Peyer's patch (tissue), 4 donors: ENCODE results near the gene BCAS3. TPM values are rescaled to one million over a fixed set of nuclear protein-coding genes. Genes with fewer than 3 reads are reported as not detected.
"Not testable (repeated sequence)": the region's sequence is repeated elsewhere in the genome, so short reads cannot be mapped to it uniquely, and the experiment has no call there.

ENCODE experiments used
- DNase-seq, 3 donors: peaks; one replicate each; pipeline ENCODE4 v3.0.0-alpha.2; 2017 to 2019
- H3K27ac ChIP-seq, 4 donors: fragments of 200-600 bp; sonication (generic); one replicate each; pipeline ENCODE4 v1.5.1; 2016 to 2019
- H3K27me3 ChIP-seq, 2 donors: fragments of 200-600 bp; sonication (generic); one replicate each; pipeline ENCODE4 v1.5.1; 2019
- H3K36me3 ChIP-seq, 3 donors: fragments of 200-600 bp; sonication (generic); one replicate each; pipeline ENCODE4 v1.5.1; 2016 to 2019
- H3K4me1 ChIP-seq, 4 donors: fragments of 200-600 bp; sonication (generic); one replicate each; pipeline ENCODE4 v1.5.1; 2016 to 2019
- H3K4me3 ChIP-seq, 4 donors: fragments of 200-600 bp; sonication (generic); 1 replicate in 3 of 4; 2 replicates in 1 of 4; pipeline ENCODE4 v1.5.1; 2016 to 2019; ENCODE audit warnings: mild to moderate bottlenecking in 1 of 4
- H3K9me3 ChIP-seq, 4 donors: fragments of 200-600 bp; sonication (generic); one replicate each; pipeline ENCODE4 v1.5.1; 2016 to 2019; ENCODE audit warnings: mild to moderate bottlenecking in 1 of 4
- POLR2A ChIP-seq, 2 donors: fragments of 450-650 bp; IDR thresholded peaks; one replicate each; pipeline ENCODE4 v1.5.1; 2017; ENCODE audit warnings: antibody characterized with exemption in 2 of 2, mild to moderate bottlenecking in 2 of 2, moderate library complexity in 2 of 2
- total RNA-seq, 4 donors: library from RNA; depleted of rRNA; stranded (reverse); fragments of >200 nt; gene quantifications; one replicate each; pipeline ENCODE4 v1.1.0, GENCODE V29; 2016
- TF ChIP-seq, protein P1 (sequence below), 6 experiments: fragments of 450-650 bp in 4 of 6; fragments of 200-600 bp in 2 of 6; sonication (generic) in 1 of 6; IDR thresholded peaks; one replicate each; pipeline ENCODE4 v1.5.1; 2017 to 2019; ENCODE audit warnings: antibody characterized with exemption in 6 of 6, mild to moderate bottlenecking in 3 of 6, moderate library complexity in 1 of 6

Gene BCAS3
- total RNA-seq, 4 donors from 2014 or later, result 25.7 to 109 (median 57.1) TPM

DNA sequence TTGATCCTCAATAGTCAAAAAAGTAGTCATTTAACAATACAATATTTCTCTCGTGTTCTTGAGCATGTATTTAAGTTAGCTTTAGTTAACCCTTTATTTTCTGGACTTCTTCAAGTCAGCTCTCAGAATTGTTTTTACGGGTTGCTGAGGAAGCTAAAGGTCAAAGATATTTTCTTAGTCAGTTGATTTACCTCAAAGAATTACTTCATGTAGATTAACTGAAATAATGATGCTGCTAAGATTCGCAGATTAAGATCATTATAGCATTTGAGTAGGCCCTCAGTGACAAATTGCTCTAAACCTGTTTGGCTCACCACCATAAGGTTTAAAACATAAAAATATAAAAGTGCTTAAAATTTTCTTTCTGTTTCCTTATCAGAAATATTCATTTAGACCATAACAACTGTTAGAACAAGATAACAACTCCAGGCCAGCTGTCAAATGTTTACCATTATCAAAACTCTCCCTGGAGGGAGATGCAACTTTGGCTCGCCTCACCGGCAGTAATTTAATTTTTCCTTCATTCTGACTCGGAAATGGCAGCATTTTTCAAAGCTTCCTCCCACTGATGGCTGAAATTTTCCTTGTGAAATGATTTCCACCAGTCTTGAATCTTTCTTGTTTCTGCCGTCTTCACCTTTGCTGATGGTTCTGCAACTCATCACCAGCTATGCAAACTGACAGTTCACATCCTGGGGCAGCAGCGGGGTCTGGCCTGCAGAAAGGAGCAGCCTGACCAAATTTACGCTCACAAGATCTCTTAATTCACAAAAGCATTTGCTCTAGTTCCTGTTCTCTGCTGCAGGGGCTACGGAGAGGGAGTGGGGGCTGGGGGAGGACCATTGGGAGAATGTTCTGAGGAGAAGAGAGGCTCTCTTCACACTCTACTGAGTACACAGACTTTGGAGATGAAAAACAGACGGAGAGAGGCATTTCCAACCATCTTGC, 467.2 kb downstream of the BCAS3 start:
- TF ChIP-seq POLR2A (IDR thresholded peaks at IDR 0.05), result no peak
- TF ChIP-seq, protein P1, sequence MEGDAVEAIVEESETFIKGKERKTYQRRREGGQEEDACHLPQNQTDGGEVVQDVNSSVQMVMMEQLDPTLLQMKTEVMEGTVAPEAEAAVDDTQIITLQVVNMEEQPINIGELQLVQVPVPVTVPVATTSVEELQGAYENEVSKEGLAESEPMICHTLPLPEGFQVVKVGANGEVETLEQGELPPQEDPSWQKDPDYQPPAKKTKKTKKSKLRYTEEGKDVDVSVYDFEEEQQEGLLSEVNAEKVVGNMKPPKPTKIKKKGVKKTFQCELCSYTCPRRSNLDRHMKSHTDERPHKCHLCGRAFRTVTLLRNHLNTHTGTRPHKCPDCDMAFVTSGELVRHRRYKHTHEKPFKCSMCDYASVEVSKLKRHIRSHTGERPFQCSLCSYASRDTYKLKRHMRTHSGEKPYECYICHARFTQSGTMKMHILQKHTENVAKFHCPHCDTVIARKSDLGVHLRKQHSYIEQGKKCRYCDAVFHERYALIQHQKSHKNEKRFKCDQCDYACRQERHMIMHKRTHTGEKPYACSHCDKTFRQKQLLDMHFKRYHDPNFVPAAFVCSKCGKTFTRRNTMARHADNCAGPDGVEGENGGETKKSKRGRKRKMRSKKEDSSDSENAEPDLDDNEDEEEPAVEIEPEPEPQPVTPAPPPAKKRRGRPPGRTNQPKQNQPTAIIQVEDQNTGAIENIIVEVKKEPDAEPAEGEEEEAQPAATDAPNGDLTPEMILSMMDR (IDR thresholded peaks at IDR 0.05), result no peak
- DNase-seq, result no peak
- Histone ChIP-seq H3K9me3 (no peaks in the 10 kb centered on the region), H3K4me1 (peaks cover 0 to 8% (median 0%) of the 10 kb centered on the region in 4 donors), H3K36me3 (no peaks in the 10 kb centered on the region), H3K27me3 (no peaks in the 10 kb centered on the region), H3K4me3 (no peak overlapping the region), H3K27ac (peak overlapping the region in 2 of 4 donors; percentile 3 to 48)

DNA sequence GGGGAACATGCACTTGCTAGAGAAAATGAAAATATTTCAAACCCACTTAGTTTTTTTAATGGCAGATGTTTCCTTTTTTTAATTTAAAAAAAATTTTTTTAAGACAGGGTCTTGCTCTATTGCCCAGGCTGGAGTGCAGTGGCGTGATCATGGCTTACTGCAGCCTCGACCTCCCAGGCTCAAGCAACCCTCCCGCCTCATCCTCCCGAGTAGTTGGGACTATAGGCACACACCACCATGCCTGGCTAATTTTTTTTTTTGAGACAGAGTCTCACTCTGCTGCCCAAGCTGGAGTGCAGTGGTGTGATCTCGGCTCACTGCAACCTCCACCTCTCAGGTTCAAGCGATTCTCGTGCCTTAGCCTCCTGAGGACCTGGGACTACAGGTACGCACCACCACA, 469.2 kb downstream of the BCAS3 start:
- DNase-seq, result not testable (repeated sequence)

DNA sequence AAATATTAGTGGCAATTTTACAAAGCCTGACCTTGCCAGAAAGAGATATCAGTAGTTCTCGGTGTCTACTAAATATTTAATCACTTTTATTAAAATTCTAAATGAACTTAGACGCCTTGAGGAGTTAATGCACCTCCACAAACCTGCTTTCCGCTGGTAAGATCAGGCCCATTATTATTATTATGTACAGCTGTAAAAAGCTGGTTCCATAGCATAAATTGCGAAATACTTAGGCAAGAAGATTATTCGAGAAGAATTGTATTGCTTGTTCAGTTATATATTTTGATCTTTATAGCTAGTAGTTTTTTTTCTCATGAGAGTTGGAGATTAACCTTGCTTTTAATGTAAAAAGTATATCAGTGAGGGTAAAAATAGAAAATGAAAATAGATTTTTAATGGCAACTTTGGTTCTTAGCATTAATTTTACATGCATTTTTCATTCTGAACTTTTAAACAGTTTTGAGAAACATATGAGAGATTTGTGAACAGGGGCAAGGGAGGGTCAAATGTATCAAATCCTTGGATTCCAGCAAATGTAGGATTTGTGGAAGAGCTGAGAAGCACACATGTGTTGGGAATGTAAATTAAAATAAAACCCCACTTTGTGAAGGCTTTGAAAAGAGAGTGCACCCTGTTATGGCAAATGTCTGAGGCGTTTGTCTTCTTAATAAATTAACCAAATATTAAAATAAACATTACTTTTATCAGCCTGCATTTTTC, 471.6 kb downstream of the BCAS3 start:
- H3K4me3 ChIP-seq, result no peak overlapping the region
- no peaks in the 10 kb centered on the region for H3K27me3 ChIP-seq
- H3K9me3 ChIP-seq, result no peaks in the 10 kb centered on the region
- no peak for DNase-seq
- TF ChIP-seq, protein P1 (IDR thresholded peaks at IDR 0.05), result no peak
- TF ChIP-seq POLR2A (IDR thresholded peaks at IDR 0.05), result no peak
- H3K4me1 ChIP-seq, result peaks cover 0 to 8% (median 0%) of the 10 kb centered on the region in 4 donors
- H3K36me3 ChIP-seq, result no peaks in the 10 kb centered on the region
- H3K27ac ChIP-seq, result no peak overlapping the region

More for the DNA sequence above, 469.2 kb downstream of the BCAS3 start:
- H3K4me3 ChIP-seq, H3K36me3 ChIP-seq, H3K27me3 ChIP-seq, H3K9me3 ChIP-seq, H3K4me1 ChIP-seq, H3K27ac ChIP-seq: not testable (repeated sequence)

DNA sequence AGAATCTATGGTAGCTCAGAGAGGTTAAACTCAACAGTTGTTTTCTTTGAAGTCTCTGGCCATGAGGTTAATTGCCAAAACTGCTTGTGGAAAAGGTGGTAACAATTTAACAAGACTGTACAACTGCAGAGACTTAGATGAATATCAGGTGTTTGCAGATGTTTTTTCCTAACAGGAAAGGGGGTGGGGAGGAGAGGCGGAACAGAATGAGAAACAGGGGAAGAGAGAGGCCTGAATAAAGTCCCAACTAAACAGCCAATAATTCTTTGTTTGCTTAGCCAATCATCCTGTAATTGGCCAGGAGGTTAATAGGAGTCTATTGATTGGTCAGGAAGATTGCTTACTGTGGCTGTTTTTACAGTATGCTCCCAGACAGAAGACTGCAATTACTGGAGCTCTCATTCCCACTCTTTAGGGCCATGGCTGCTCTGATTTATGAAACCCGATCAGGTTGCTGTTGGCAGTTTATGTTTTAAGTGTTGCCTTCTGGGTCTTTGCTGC, 472.3 kb downstream of the BCAS3 start:
- Histone ChIP-seq H3K9me3 (no peaks in the 10 kb centered on the region), H3K36me3 (no peaks in the 10 kb centered on the region), H3K27me3 (no peaks in the 10 kb centered on the region), H3K27ac (no peak overlapping the region), H3K4me3 (no peak overlapping the region), H3K4me1 (peaks cover 0 to 6% (median 0%) of the 10 kb centered on the region in 4 donors)
- TF ChIP-seq, protein P1 (IDR thresholded peaks at IDR 0.05), result no peak
- no peak for TF ChIP-seq POLR2A (IDR thresholded peaks at IDR 0.05)
- DNase-seq, result no peak

DNA sequence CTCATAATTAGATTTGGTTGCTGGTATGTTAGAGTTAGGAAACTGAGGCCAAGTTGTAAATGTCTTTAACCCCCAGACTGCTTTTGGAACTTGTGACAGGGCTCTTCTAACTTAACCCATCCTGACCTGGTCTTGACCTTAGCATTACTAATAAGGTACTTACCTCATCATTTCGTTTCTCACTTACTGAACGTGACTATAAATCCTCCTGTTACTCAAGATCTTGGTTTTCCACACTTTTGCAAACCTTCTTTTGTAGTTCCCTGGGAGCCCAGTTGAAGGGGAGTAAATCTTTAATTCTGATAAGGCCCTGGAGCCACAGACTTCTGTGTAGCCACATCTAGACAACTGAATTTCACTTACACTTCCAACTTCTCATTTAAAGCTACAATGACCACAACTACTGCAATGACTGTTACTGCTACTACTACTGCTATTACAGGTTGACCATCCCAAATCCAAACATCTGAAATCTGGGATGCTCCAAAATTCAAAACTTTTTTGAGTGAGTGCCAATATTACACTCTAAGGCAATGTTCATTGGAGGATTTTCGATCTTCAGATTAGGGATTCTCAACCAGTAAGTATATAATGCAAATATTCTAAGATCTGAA, 473.1 kb downstream of the BCAS3 start:
- H3K27me3 ChIP-seq, result no peaks in the 10 kb centered on the region
- no peak overlapping the region for H3K4me3 ChIP-seq
- H3K36me3 ChIP-seq, result no peaks in the 10 kb centered on the region
- no peak overlapping the region for H3K27ac ChIP-seq
- DNase-seq, result no peak
- H3K4me1 ChIP-seq, result no peaks in the 10 kb centered on the region
- no peaks in the 10 kb centered on the region for H3K9me3 ChIP-seq
- TF ChIP-seq, protein P1 (IDR thresholded peaks at IDR 0.05), result no peak
- no peak for TF ChIP-seq POLR2A (IDR thresholded peaks at IDR 0.05)
